Measurements from ENCODE around the gene SPSB3. TPM values are rescaled to one million over a fixed set of nuclear protein-coding genes. Genes with fewer than 3 reads are reported as not detected.

SPSB3 gene
- total and polyA plus RNA-seq, 2 donors (not counting 1 experiment from before 2014, with no cell fraction given) = 9.6 to 32.7 TPM

GRCh38 chr16:1772362-1772907, 9.9 kb downstream of the SPSB3 start, which contains the start of gene EME2:
Gene EME2, plus strand, starts transcription at chr16:1772810. Its CDS starts 418 bp downstream, at chr16:1773228.
- H3K4me1 ChIP-seq (ENCODE audit: control insufficient read depth, extremely low read depth, insufficient read depth, low read length) = peaks cover 21% of the 10 kb centered on the region
- peak within 1 kb of the TSS; percentile 62 for H2AFZ ChIP-seq (ENCODE audit: low read length)
- no peaks in the 10 kb centered on the region for H3K9me3 ChIP-seq (ENCODE audit: control insufficient read depth, insufficient read depth, low read depth, low read length)
- H3K27me3 ChIP-seq (ENCODE audit: control insufficient read depth, insufficient read depth, low read length) = no peaks in the 10 kb centered on the region
- H3K36me3 ChIP-seq (ENCODE audit: control insufficient read depth, insufficient read depth, low read length) = peaks cover 34% of the 10 kb centered on the region
- peak in 1 of 2 donors; percentile 40 for DNase-seq (ENCODE audit: low read depth in 2 of 2)
- H3K4me2 ChIP-seq (ENCODE audit: extremely low read depth, insufficient read depth, low read length) = peak within 1 kb of the TSS; percentile 100
- H3K4me3 ChIP-seq (replicated peaks in 1 of 4; ENCODE audit: control extremely low read depth in 1 of 4, insufficient read depth in 1 of 4, low read depth in 3 of 4, low read length in 4 of 4) = peak within 1 kb of the TSS; percentile 76 to 89 (median 84)
- H3K27ac ChIP-seq (ENCODE audit: insufficient read depth, low read length) = peak within 1 kb of the TSS; percentile 80
- no peak for TF ChIP-seq EZH2 (IDR thresholded peaks at IDR 0.05; ENCODE audit: low read length, missing control alignments)
- no peak for TF ChIP-seq CTCF (conservative IDR thresholded peaks at IDR 0.05 in 1 of 2, IDR thresholded peaks at IDR 0.05 in 1 of 2; ENCODE audit: low read depth in 1 of 2, low read length in 2 of 2)
- peaks cover 31% of the 10 kb centered on the region for H3K79me2 ChIP-seq (ENCODE audit: control insufficient read depth, insufficient read depth, low read length)
- H4K20me1 ChIP-seq (ENCODE audit: control insufficient read depth, extremely low read depth, insufficient read depth, low read length) = no peaks in the 10 kb centered on the region
- H3K9ac ChIP-seq (ENCODE audit: insufficient read depth, low read length) = peak within 1 kb of the TSS; percentile 85

- no peak overlapping the region for H2AFZ ChIP-seq (ENCODE audit: low read length)
- H3K27ac ChIP-seq (ENCODE audit: insufficient read depth, low read length) = peak overlapping the region; percentile 61
- H3K9ac ChIP-seq (ENCODE audit: insufficient read depth, low read length) = peak overlapping the region; percentile 85
- no peaks in the 10 kb centered on the region for H3K27me3 ChIP-seq (ENCODE audit: control insufficient read depth, insufficient read depth, low read length)
- no peak for DNase-seq (ENCODE audit: low read depth in 2 of 2)
- H4K20me1 ChIP-seq (ENCODE audit: control insufficient read depth, extremely low read depth, insufficient read depth, low read length) = no peaks in the 10 kb centered on the region
- H3K79me2 ChIP-seq (ENCODE audit: control insufficient read depth, insufficient read depth, low read length) = peaks cover 31% of the 10 kb centered on the region
- H3K4me1 ChIP-seq (ENCODE audit: control insufficient read depth, extremely low read depth, insufficient read depth, low read length) = peaks cover 21% of the 10 kb centered on the region
- H3K9me3 ChIP-seq (ENCODE audit: control insufficient read depth, insufficient read depth, low read depth, low read length) = no peaks in the 10 kb centered on the region
- H3K36me3 ChIP-seq (ENCODE audit: control insufficient read depth, insufficient read depth, low read length) = peaks cover 30% of the 10 kb centered on the region
- H3K4me3 ChIP-seq (replicated peaks in 1 of 4; ENCODE audit: control extremely low read depth in 1 of 4, insufficient read depth in 1 of 4, low read depth in 3 of 4, low read length in 4 of 4) = peak overlapping the region; percentile 76 to 89 (median 84)
- TF ChIP-seq EZH2 (IDR thresholded peaks at IDR 0.05; ENCODE audit: low read length, missing control alignments) (no peak), CTCF (conservative IDR thresholded peaks at IDR 0.05 in 1 of 2, IDR thresholded peaks at IDR 0.05 in 1 of 2; ENCODE audit: low read depth in 1 of 2, low read length in 2 of 2) (no peak)
- peak overlapping the region; percentile 100 for H3K4me2 ChIP-seq (ENCODE audit: extremely low read depth, insufficient read depth, low read length)
Observed at GRCh38 chr16:1771864-1772361, 10.5 kb downstream of the SPSB3 start.

GRCh38 chr16:1771188-1771863, 11.0 kb downstream of the SPSB3 start, which contains the start of gene NME3:
Gene NME3, minus strand, starts transcription at chr16:1771543. Its CDS starts 9 bp downstream, at chr16:1771534.
- peak within 1 kb of the TSS; percentile 100 for H3K4me2 ChIP-seq (ENCODE audit: extremely low read depth, insufficient read depth, low read length)
- DNase-seq (ENCODE audit: low read depth in 2 of 2) = peak; percentile 69
- peaks cover 31% of the 10 kb centered on the region for H3K79me2 ChIP-seq (ENCODE audit: control insufficient read depth, insufficient read depth, low read length)
- no peaks in the 10 kb centered on the region for H3K9me3 ChIP-seq (ENCODE audit: control insufficient read depth, insufficient read depth, low read depth, low read length)
- no peaks in the 10 kb centered on the region for H4K20me1 ChIP-seq (ENCODE audit: control insufficient read depth, extremely low read depth, insufficient read depth, low read length)
- H3K27me3 ChIP-seq (ENCODE audit: control insufficient read depth, insufficient read depth, low read length) = no peaks in the 10 kb centered on the region
- H3K36me3 ChIP-seq (ENCODE audit: control insufficient read depth, insufficient read depth, low read length) = peaks cover 28% of the 10 kb centered on the region
- H3K4me3 ChIP-seq (replicated peaks in 1 of 4; ENCODE audit: control extremely low read depth in 1 of 4, insufficient read depth in 1 of 4, low read depth in 3 of 4, low read length in 4 of 4) = peak within 1 kb of the TSS; percentile 76 to 89 (median 84)
- peaks cover 21% of the 10 kb centered on the region for H3K4me1 ChIP-seq (ENCODE audit: control insufficient read depth, extremely low read depth, insufficient read depth, low read length)
- H3K27ac ChIP-seq (ENCODE audit: insufficient read depth, low read length) = peak within 1 kb of the TSS; percentile 80
- TF ChIP-seq EZH2 (IDR thresholded peaks at IDR 0.05; ENCODE audit: low read length, missing control alignments) = no peak
- TF ChIP-seq CTCF (conservative IDR thresholded peaks at IDR 0.05 in 1 of 2, IDR thresholded peaks at IDR 0.05 in 1 of 2; ENCODE audit: low read depth in 1 of 2, low read length in 2 of 2) = no peak
- peak within 1 kb of the TSS; percentile 85 for H3K9ac ChIP-seq (ENCODE audit: insufficient read depth, low read length)
- H2AFZ ChIP-seq (ENCODE audit: low read length) = no peak within 1 kb of the TSS

Measured in fibroblast of lung (primary cell).